GM18873 (cell line): ENCODE measurements around the gene NOD1.

Experiments
- ATAC-seq: cut with Tn5 transposase; IDR thresholded peaks from one replicate; pipeline ENCODE4 v1.9.1; 2021; ENCODE audit warnings: mild to moderate bottlenecking, moderate library complexity, moderate number of reproducible peaks; ENCODE audit not compliant: unreplicated experiment, low FRiP score

NOD1 gene

GRCh38 chr7:30451539-30452279, 26.9 kb downstream of the NOD1 start:
- ATAC-seq: no peak

- no peak for ATAC-seq
Measured at GRCh38 chr7:30450983-30451497, 27.5 kb downstream of the NOD1 start.

GRCh38 chr7:30450240-30450982, 28.2 kb downstream of the NOD1 start:
- ATAC-seq: no peak

- ATAC-seq: no peak
Measured at GRCh38 chr7:30448461-30449189, 30.0 kb downstream of the NOD1 start.

- no peak for ATAC-seq
Measured at GRCh38 chr7:30447466-30447865, 31.1 kb downstream of the NOD1 start.

DNA sequence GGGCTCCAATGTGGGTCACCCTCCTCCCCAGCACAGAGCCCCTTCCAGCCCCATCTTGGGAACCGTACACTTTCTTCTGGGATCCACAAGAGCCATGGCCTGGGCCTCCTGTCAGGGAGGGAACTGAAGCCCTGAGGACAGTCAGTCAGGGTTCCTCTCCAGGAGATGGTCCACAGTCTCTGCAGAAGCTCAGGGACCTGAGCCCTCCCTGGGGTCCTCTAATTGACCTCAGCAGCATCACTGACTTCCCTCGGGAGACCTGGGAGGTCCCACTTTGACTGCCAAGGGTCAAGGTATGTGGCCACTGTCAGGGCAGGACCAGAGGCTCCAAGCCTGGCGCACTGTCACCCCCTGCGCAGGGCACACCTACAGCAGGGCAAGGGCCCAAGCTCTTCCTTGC, 32.3 kb downstream of the NOD1 start:
- no peak for ATAC-seq

DNA sequence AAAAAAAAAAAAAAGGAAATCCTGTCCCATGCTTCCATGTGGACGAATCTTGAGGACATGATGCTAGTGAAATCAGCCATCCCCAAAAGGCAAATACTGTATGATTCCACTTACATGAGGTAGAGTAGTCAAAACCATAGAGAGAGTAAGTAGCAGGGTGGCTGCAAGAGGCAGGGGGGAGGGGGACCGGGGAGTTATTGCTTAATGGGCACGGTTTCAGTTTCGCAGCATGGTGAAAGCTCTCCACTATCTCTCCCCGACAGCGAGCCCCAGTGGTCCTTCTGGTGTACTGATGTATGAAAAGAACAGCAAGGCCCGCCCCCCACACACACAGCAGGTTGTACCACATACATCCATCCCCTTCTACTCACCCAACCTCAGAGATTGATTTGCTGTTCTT, 32.8 kb downstream of the NOD1 start:
- peak; percentile 95 for ATAC-seq

DNA sequence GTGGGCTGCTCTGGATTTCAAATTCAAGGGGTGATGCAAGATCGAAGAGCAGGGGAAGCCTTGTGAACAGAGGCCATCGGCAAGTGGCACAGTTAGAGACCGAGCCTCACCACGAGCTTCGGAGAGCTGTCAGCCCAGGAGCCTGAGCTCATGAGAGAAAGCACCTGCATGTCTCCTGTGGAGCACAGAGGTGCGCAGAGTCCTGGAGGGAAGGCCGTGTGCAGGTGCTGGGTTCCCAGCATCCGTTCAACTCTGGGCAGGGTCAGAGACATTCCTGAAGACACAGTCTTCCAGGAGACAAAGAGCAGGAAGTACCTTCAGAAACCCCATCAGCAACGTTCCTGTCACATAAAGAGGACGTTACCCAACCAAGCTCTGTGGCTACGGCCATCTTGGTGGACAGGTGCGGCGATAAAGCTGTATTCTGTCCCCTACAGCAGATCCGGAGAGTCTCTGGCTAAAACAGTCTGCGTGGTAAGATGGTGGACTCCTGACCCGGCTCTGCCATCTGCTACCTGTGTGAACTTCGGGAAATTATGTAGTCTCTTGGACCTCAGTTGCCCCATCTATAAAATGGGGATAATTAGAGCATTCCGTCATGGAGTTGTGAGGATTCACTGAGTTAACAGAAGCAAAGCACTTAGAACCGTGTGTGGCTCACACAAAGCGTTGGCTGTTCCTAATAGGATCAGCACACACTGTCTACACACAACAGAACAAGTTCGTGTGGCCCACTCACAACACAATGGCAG, 40.6 kb downstream of the NOD1 start:
- ATAC-seq: no peak

GRCh38 chr7:30436518-30436917, 42.1 kb downstream of the NOD1 start:
- no peak for ATAC-seq

DNA sequence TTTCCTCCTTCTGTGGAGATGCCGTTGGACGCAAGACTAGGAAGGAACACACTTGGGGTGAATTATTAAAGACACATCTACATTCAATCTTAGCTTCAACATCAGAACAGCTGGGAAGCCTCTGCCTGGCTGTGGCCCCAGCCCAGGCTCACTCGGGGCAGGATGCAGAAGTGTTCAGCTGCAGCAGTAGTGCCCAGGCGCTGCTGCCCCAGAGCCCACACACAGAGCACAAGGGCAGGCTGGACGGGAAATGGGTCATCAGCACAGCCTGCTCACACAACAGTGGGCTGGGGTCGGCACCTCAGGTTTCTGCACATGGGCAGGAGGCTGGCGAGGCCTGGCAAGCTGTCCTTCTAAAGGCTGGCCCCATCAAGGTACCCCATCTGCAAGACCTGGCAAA, 42.5 kb downstream of the NOD1 start:
- ATAC-seq: no peak

GRCh38 chr7:30434140-30434799, 44.3 kb downstream of the NOD1 start:
- ATAC-seq: no peak

- no peak for ATAC-seq
Measured at GRCh38 chr7:30433506-30433905, 45.1 kb downstream of the NOD1 start.

DNA sequence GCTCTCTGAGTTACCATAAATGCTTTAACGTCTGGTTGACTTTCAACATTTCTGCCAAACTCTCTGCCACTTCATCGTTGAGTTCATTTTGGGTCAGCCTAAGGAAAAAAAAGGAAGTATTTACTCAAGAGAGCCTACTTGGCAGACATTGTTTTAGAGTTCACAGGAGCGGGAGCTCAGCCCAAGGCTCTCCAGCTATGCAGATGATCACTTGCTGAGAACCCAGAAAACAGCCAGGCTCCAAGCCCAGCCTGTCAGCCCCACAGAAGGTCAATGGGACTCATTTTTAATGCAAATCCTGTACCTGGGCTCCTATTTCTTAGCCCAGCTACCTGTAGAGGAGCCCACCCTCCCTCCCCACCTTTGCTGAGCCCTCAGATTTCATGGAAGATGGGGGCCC, 45.5 kb downstream of the NOD1 start:
- no peak for ATAC-seq

- no peak for ATAC-seq
Measured at GRCh38 chr7:30430777-30431176, 47.8 kb downstream of the NOD1 start.

DNA sequence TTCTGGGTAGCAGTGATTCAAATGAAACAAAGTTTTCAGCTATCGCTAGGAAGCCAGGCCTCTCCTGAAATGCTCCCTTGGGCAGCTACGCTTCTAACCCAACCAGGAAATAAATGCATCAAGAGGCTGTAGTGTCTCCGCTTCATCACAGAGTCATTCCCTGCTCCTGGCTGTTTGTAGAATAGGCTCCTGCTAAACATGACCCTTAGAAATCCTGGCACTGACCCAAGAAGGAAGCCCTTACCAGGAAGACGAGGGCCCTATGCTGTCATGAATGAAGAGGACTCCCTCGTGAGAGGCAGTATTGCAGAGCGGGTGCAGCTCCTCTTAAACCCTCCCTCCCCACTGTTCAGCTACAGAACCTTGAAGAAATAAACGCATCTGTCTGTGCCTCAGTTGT, 48.3 kb downstream of the NOD1 start:
- ATAC-seq: no peak

GRCh38 chr7:30429156-30429530, 49.4 kb downstream of the NOD1 start:
- ATAC-seq: no peak

GRCh38 chr7:30428246-30429155, 50.1 kb downstream of the NOD1 start:
- ATAC-seq: no peak

GRCh38 chr7:30427296-30428070, 51.1 kb downstream of the NOD1 start:
- ATAC-seq: no peak
